Measurements from ENCODE around the gene NHLH2.
A peak's percentile ranks its signal among the peaks of the same experiment; 100 is the strongest.

Gene NHLH2

DNA sequence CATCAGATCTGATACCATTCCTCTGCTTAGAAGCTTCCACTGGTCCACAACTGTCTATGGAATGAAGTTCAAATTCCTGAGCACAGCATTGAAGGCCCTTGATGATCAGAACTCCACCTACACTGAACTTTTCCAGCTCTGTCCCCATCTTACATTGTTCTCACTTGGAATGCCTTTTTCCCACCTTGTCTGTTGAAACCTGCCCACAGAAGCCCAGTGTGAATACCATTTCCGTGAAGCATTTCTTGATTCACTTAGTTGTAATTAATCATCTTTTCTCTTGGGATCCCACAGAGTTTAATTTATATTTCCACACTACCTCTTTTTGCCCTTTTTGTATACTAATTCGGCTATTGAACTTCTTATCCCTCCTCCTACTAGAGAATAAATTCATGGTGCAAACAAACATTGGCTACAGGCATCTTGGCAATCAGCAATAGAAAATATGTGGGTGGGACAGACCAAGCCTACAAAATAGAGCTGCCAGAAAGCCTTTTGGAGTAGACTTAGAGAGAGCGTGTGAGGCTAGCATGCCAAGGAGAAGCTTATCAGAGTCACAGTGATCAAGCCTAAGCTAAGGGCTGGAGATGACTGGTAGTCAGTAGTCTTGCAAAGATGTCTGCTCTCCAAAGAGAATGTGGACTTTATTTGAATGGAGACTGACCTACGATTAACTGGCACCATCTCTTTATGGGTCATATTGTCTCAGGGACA is 26.1 kb downstream of the NHLH2 start:
- H3K36me3 ChIP-seq (ENCODE audit: control insufficient read depth in 4 of 4, insufficient read depth in 4 of 4, low read length in 3 of 4): no peaks in the 10 kb centered on the region
- 100% methylated on average over 2 of the region's 4 CpGs for WGBS (ENCODE audit: insufficient coverage)
- no peak overlapping the region for H3K27ac ChIP-seq (ENCODE audit: insufficient read depth in 1 of 2, low read depth in 1 of 2, low read length in 2 of 2, poor library complexity in 1 of 2, severe bottlenecking in 2 of 2)
- H3K9me3 ChIP-seq (ENCODE audit: control extremely low read depth in 1 of 5, control insufficient read depth in 4 of 5, insufficient read depth in 2 of 5, low read depth in 1 of 5, low read length in 4 of 5): peaks cover 0 to 2% (median 0%) of the 10 kb centered on the region in 5 experiments
- H3K4me1 ChIP-seq (ENCODE audit: control extremely low read depth in 1 of 4, control insufficient read depth in 4 of 4, insufficient read depth in 4 of 4, low read length in 3 of 4): peaks cover 0 to 7% (median 0%) of the 10 kb centered on the region in 4 experiments
- POLR2A ChIA-PET: interaction anchor here (0.6 kb wide), 1 partner anchor 10 kb away, joined by 3 read pairs; no protein-coding TSS in a partner anchor
- no peak overlapping the region for H3K4me3 ChIP-seq (ENCODE audit: control insufficient read depth in 1 of 7, extremely low read depth in 1 of 7, insufficient read depth in 4 of 7, low read depth in 2 of 7, low read length in 6 of 7)
- CTCF ChIA-PET: interaction anchor here (1.0 kb wide), 1 partner anchor 22 kb away, joined by 3 read pairs; no protein-coding TSS in a partner anchor
- DNase-seq: no peak
- no peaks in the 10 kb centered on the region for H3K27me3 ChIP-seq (replicated peaks in 2 of 5; ENCODE audit: control insufficient read depth in 4 of 5, insufficient read depth in 5 of 5, low read length in 4 of 5)

DNA sequence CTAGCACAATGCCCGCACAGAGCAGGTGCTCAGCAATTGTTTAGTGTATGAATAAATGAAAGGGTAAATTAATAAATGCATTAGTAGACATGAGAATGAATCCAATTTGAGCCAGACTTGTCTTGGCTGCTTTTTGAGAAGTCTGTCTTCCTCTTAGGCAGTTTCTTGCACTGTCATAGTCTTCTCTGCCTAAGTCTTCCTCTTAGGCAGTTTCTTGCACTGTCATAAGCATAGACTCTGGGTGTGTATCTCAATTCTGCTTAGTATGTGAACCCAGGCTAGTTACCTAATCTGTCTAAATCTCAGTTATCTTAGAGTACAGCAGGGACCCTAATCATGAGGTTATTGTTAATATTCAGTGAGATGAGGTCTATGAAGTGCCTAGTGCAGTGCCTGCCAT is 27.2 kb downstream of the NHLH2 start:
- DNase-seq: peak; percentile 20 to 77 (median 66)
- no peaks in the 10 kb centered on the region for H3K9me3 ChIP-seq (ENCODE audit: control extremely low read depth in 1 of 5, control insufficient read depth in 4 of 5, insufficient read depth in 2 of 5, low read depth in 1 of 5, low read length in 4 of 5)
- CTCF ChIA-PET: interaction anchor here (1.9 kb wide), 1 partner anchor 207 kb away, joined by 6 read pairs; no protein-coding TSS in a partner anchor

DNA sequence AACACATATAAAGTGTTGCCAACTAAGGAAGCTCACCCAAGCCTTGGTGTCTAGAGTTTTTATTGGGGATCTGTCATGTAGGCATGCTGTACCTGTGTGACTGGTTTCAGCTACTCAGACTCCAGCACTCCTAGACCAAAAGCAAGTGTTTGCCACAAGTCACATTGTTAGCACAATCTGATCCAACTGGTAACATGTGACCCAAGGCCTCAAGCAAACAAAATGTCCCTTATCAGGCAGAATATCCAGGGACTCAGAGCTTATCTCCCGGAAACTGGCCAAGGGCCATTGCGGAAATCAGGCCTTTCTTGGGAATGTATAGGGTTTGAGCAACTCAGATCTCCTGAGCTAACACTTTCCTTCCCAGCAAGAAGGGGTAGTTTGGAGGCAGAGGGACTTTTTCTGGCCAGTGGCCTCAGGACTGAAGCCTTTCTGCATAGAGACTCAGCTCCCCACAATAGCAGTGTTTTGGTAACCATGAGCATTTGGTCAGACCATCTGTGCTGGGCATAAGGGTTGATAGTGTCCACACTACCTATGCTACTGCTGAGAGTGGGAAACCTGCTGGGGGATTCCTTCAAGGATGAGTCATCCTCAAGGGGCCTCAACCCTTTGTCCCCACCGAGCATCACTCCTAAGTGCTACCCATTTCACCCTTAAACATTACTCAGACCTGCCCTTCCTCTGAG is 29.6 kb downstream of the NHLH2 start:
- no peak for DNase-seq
- POLR2A ChIA-PET: no interaction called here

More for the DNA sequence above, 27.2 kb downstream of the NHLH2 start:
- Histone ChIP-seq H3K36me3 (ENCODE audit: control insufficient read depth in 4 of 4, insufficient read depth in 4 of 4, low read length in 3 of 4) (no peaks in the 10 kb centered on the region), H3K4me3 (ENCODE audit: control insufficient read depth in 1 of 7, extremely low read depth in 1 of 7, insufficient read depth in 4 of 7, low read depth in 2 of 7, low read length in 6 of 7) (no peak overlapping the region), H3K27me3 (replicated peaks in 2 of 5; ENCODE audit: control insufficient read depth in 4 of 5, insufficient read depth in 5 of 5, low read length in 4 of 5) (no peaks in the 10 kb centered on the region), H3K4me1 (ENCODE audit: control extremely low read depth in 1 of 4, control insufficient read depth in 4 of 4, insufficient read depth in 4 of 4, low read length in 3 of 4) (peaks cover 0 to 15% (median 0%) of the 10 kb centered on the region in 4 experiments), H3K27ac (ENCODE audit: insufficient read depth in 1 of 2, low read depth in 1 of 2, low read length in 2 of 2, poor library complexity in 1 of 2, severe bottlenecking in 2 of 2) (no peak overlapping the region)
- POLR2A ChIA-PET: no interaction called here
- no CpG with 5 or more reads among the region's 1 CpG for WGBS (ENCODE audit: insufficient coverage)

DNA sequence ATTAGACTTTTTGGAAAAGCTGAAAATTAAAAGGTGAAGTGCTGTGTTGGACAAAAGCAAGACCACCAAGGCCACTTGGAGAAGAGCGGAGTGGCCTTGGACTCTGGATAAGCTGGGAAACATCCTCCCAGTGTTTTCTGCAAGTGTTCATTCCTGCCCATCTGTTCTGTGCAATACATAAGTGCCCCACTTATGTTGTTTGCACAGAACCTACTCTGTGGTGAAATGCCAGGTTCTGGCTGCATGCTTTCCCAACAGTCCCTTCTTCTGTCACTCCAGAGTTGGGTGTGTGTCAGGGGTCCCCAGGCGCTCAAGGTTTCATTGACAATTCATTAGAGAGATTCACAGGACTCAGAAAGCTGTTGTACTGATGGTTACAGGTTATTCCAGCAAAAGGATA is 30.3 kb downstream of the NHLH2 start:
- DNase-seq: no peak
- Histone ChIP-seq H3K4me1 (ENCODE audit: control extremely low read depth in 1 of 4, control insufficient read depth in 4 of 4, insufficient read depth in 4 of 4, low read length in 3 of 4) (peaks cover 0 to 15% (median 0%) of the 10 kb centered on the region in 4 experiments), H3K4me3 (ENCODE audit: control insufficient read depth in 1 of 7, extremely low read depth in 1 of 7, insufficient read depth in 4 of 7, low read depth in 2 of 7, low read length in 6 of 7) (no peak overlapping the region), H3K9me3 (ENCODE audit: control extremely low read depth in 1 of 5, control insufficient read depth in 4 of 5, insufficient read depth in 2 of 5, low read depth in 1 of 5, low read length in 4 of 5) (no peaks in the 10 kb centered on the region), H3K36me3 (ENCODE audit: control insufficient read depth in 4 of 4, insufficient read depth in 4 of 4, low read length in 3 of 4) (no peaks in the 10 kb centered on the region), H3K27me3 (replicated peaks in 2 of 5; ENCODE audit: control insufficient read depth in 4 of 5, insufficient read depth in 5 of 5, low read length in 4 of 5) (no peaks in the 10 kb centered on the region), H3K27ac (ENCODE audit: insufficient read depth in 1 of 2, low read depth in 1 of 2, low read length in 2 of 2, poor library complexity in 1 of 2, severe bottlenecking in 2 of 2) (no peak overlapping the region)
- ChIA-PET CTCF (interaction anchor here (1.0 to 2.5 kb wide), 5 partner anchors 10 to 210 kb away, joined by 3 to 17 read pairs (median 5); no protein-coding TSS in a partner anchor), POLR2A (no interaction called here)
- 100% methylated on average over 2 of the region's 2 CpGs for WGBS (ENCODE audit: insufficient coverage)

More for the DNA sequence above, 29.6 kb downstream of the NHLH2 start:
- CTCF ChIA-PET: interaction anchor here (1.1 to 2.5 kb wide), 6 partner anchors 8 to 209 kb away, joined by 3 to 17 read pairs (median 4); no protein-coding TSS in a partner anchor
- 100% methylated on average over 1 of the region's 3 CpGs for WGBS (ENCODE audit: insufficient coverage)
- Histone ChIP-seq H3K36me3 (ENCODE audit: control insufficient read depth in 4 of 4, insufficient read depth in 4 of 4, low read length in 3 of 4) (no peaks in the 10 kb centered on the region), H3K4me3 (ENCODE audit: control insufficient read depth in 1 of 7, extremely low read depth in 1 of 7, insufficient read depth in 4 of 7, low read depth in 2 of 7, low read length in 6 of 7) (no peak overlapping the region), H3K27ac (ENCODE audit: insufficient read depth in 1 of 2, low read depth in 1 of 2, low read length in 2 of 2, poor library complexity in 1 of 2, severe bottlenecking in 2 of 2) (no peak overlapping the region), H3K27me3 (replicated peaks in 2 of 5; ENCODE audit: control insufficient read depth in 4 of 5, insufficient read depth in 5 of 5, low read length in 4 of 5) (no peaks in the 10 kb centered on the region), H3K9me3 (ENCODE audit: control extremely low read depth in 1 of 5, control insufficient read depth in 4 of 5, insufficient read depth in 2 of 5, low read depth in 1 of 5, low read length in 4 of 5) (no peaks in the 10 kb centered on the region), H3K4me1 (ENCODE audit: control extremely low read depth in 1 of 4, control insufficient read depth in 4 of 4, insufficient read depth in 4 of 4, low read length in 3 of 4) (peaks cover 0 to 15% (median 0%) of the 10 kb centered on the region in 4 experiments)

DNA sequence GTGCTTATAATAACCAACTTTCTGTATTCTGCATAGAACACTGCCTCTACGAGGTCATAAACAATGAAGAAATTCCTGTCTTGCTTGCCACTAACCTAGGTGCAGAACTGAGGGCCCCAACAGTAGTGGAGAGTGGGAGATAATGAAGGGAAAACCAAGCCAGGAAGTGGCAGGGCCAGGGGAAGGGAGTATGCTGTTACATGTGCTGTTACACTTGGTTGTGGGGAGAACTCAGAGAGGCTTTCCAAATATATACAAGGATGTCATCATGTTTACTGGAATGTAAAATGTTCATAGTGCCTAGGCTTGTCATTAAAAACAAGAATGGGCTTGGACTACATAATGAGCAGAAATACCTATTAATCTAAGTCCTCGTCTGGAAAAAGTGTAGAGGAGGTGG is 31.1 kb downstream of the NHLH2 start:
- H3K36me3 ChIP-seq (ENCODE audit: control insufficient read depth in 4 of 4, insufficient read depth in 4 of 4, low read length in 3 of 4): no peaks in the 10 kb centered on the region
- ChIA-PET POLR2A (no interaction called here), CTCF (interaction anchor here (1.0 to 2.5 kb wide), 3 partner anchors 17 to 172 kb away, joined by 3 to 17 read pairs (median 5); no protein-coding TSS in a partner anchor)
- no peaks in the 10 kb centered on the region for H3K9me3 ChIP-seq (ENCODE audit: control extremely low read depth in 1 of 5, control insufficient read depth in 4 of 5, insufficient read depth in 2 of 5, low read depth in 1 of 5, low read length in 4 of 5)
- no peaks in the 10 kb centered on the region for H3K27me3 ChIP-seq (replicated peaks in 2 of 5; ENCODE audit: control insufficient read depth in 4 of 5, insufficient read depth in 5 of 5, low read length in 4 of 5)
- H3K27ac ChIP-seq (ENCODE audit: insufficient read depth in 1 of 2, low read depth in 1 of 2, low read length in 2 of 2, poor library complexity in 1 of 2, severe bottlenecking in 2 of 2): no peak overlapping the region
- DNase-seq: no peak
- no CpG with 5 or more reads among the region's 2 CpGs for WGBS (ENCODE audit: insufficient coverage)
- peaks cover 0 to 15% (median 0%) of the 10 kb centered on the region in 4 experiments for H3K4me1 ChIP-seq (ENCODE audit: control extremely low read depth in 1 of 4, control insufficient read depth in 4 of 4, insufficient read depth in 4 of 4, low read length in 3 of 4)
- H3K4me3 ChIP-seq (ENCODE audit: control insufficient read depth in 1 of 7, extremely low read depth in 1 of 7, insufficient read depth in 4 of 7, low read depth in 2 of 7, low read length in 6 of 7): no peak overlapping the region

DNA sequence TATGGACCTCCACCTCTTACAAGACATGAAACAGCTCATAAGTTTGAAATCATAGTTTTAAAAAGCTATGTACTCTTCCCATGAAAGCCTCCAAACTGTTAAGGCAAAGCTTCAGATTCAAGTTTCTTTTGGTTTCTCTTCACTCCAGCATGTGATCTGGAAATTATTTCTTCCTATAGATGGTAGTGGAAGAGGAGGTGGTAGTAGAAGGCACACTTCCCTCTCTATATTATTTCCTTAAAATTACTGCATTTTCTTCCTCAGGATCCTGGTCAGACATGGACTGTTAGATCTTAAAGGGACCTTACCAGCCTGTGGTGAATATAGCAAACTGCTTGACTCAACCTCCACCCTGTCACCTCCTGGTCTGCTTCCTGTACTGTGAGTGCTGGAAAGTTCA is 31.9 kb downstream of the NHLH2 start:
- no peak for DNase-seq
- Histone ChIP-seq H3K36me3 (ENCODE audit: control insufficient read depth in 4 of 4, insufficient read depth in 4 of 4, low read length in 3 of 4) (no peaks in the 10 kb centered on the region), H3K4me3 (ENCODE audit: control insufficient read depth in 1 of 7, extremely low read depth in 1 of 7, insufficient read depth in 4 of 7, low read depth in 2 of 7, low read length in 6 of 7) (no peak overlapping the region), H3K9me3 (ENCODE audit: control extremely low read depth in 1 of 5, control insufficient read depth in 4 of 5, insufficient read depth in 2 of 5, low read depth in 1 of 5, low read length in 4 of 5) (no peaks in the 10 kb centered on the region), H3K27me3 (replicated peaks in 2 of 5; ENCODE audit: control insufficient read depth in 4 of 5, insufficient read depth in 5 of 5, low read length in 4 of 5) (no peaks in the 10 kb centered on the region), H3K4me1 (ENCODE audit: control extremely low read depth in 1 of 4, control insufficient read depth in 4 of 4, insufficient read depth in 4 of 4, low read length in 3 of 4) (peaks cover 0 to 15% (median 0%) of the 10 kb centered on the region in 4 experiments), H3K27ac (ENCODE audit: insufficient read depth in 1 of 2, low read depth in 1 of 2, low read length in 2 of 2, poor library complexity in 1 of 2, severe bottlenecking in 2 of 2) (no peak overlapping the region)
- CTCF ChIA-PET: interaction anchor here (0.8 to 1.3 kb wide), 4 partner anchors 8 to 211 kb away, joined by 3 to 4 read pairs (median 4); no protein-coding TSS in a partner anchor
- POLR2A ChIA-PET: interaction anchor here (0.6 kb wide), 1 partner anchor 190 kb away, joined by 3 read pairs; no protein-coding TSS in a partner anchor

Measured in common myeloid progenitor, CD34-positive (primary cell).